MM.1S (cell line): ENCODE measurements around the gene NXPH1.

Experiments
- DNase-seq: peaks from one replicate; pipeline ENCODE4 v3.0.0-alpha.2; 2015
- H2AFZ ChIP-seq: fragments of 300-600 bp; sonication (generic); 2 replicates; pipeline ENCODE4 v1.6.0; 2016; ENCODE audit warnings: antibody characterized with exemption, low read length
- H3F3A ChIP-seq: fragments of 300-600 bp; sonication (generic); 2 replicates; pipeline ENCODE4 v1.6.1; 2016; ENCODE audit warnings: mild to moderate bottlenecking, antibody characterized with exemption, low read length, moderate library complexity, mixed read lengths; ENCODE audit not compliant: insufficient read depth
- H3K27ac ChIP-seq: fragments of 300-600 bp; sonication (generic); 2 replicates; pipeline ENCODE4 v1.5.1; 2016; ENCODE audit warnings: mild to moderate bottlenecking, low read length
- H3K27me3 ChIP-seq: fragments of 300-600 bp; sonication (generic); replicated peaks from 2 replicates; pipeline ENCODE4 v1.6.0; 2016; ENCODE audit warnings: low read length; ENCODE audit not compliant: insufficient read depth
- H3K36me3 ChIP-seq: fragments of 300-600 bp; sonication (generic); replicated peaks from 2 replicates; pipeline ENCODE4 v1.6.1; 2016; ENCODE audit warnings: mild to moderate bottlenecking, low read length, mixed read lengths; ENCODE audit not compliant: insufficient read depth
- H3K4me1 ChIP-seq: fragments of 300-600 bp; sonication (generic); 2 replicates; pipeline ENCODE4 v1.6.1; 2016; ENCODE audit warnings: low read length, mixed read lengths
- H3K4me2 ChIP-seq: fragments of 300-600 bp; sonication (generic); 2 replicates; pipeline ENCODE4 v1.6.0; 2016; ENCODE audit warnings: low read depth, low read length
- H3K4me3 ChIP-seq: fragments of 300-600 bp; sonication (generic); 2 replicates; pipeline ENCODE4 v1.5.1; 2016; ENCODE audit warnings: low read length, mixed read lengths
- H3K79me2 ChIP-seq: fragments of 300-600 bp; sonication (generic); 2 replicates; pipeline ENCODE4 v1.6.1; 2016; ENCODE audit warnings: mixed run types, low read length, mixed read lengths
- H3K9ac ChIP-seq: fragments of 300-600 bp; sonication (generic); 2 replicates; pipeline ENCODE4 v1.6.1; 2016; ENCODE audit warnings: low read length, mixed read lengths
- H3K9me2 ChIP-seq: fragments of 300-600 bp; sonication (generic); replicated peaks from 2 replicates; pipeline ENCODE4 v1.6.1; 2016; ENCODE audit warnings: mild to moderate bottlenecking, low read length, mixed read lengths; ENCODE audit not compliant: insufficient read depth
- H3K9me3 ChIP-seq: fragments of 300-600 bp; sonication (generic); replicated peaks from 2 replicates; pipeline ENCODE4 v1.6.1; 2016; ENCODE audit warnings: mild to moderate bottlenecking, low read length, mixed read lengths; ENCODE audit not compliant: insufficient read depth
- H4K20me1 ChIP-seq: fragments of 300-600 bp; sonication (generic); 2 replicates; pipeline ENCODE4 v1.6.1; 2016; ENCODE audit warnings: mild to moderate bottlenecking, low read length, moderate library complexity, mixed read lengths; ENCODE audit not compliant: insufficient read depth
- EZH2 ChIP-seq: fragments of 300-600 bp; sonication (generic); optimal IDR thresholded peaks from 2 replicates; pipeline ENCODE3; 2017; ENCODE audit warnings: low read depth, mild to moderate bottlenecking, antibody characterized with exemption, low read length, mixed read lengths
- EZH2phosphoT487 ChIP-seq: fragments of 300-600 bp; sonication (generic); IDR thresholded peaks from 2 replicates; pipeline ENCODE4 v1.6.1; 2018; ENCODE audit warnings: antibody characterized with exemption, low read length
- TF ChIP-seq, protein P1 (sequence below): fragments of 300-600 bp; sonication (generic); IDR thresholded peaks from 2 replicates; pipeline ENCODE4 v1.5.1; 2016; ENCODE audit warnings: antibody characterized with exemption, low read length, mixed read lengths

The NXPH1 gene

DNA sequence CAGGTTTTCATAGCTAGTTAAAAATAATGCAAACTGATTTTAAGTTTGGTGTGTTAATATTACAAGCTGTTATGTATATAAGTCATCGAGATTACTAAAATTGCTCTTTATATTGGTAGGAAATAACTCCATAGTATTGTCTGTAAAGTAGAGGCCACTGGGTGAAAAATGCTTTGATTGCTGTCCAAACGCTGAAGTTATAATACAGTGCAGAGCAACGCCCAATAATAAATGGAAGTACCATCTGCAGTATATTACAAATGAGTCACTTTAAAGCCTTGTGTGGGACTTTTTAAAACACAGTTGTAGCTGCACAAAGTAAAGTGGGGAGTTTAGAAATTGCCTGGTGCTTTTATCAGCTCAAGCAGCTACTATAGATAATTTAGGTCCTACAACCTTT, 196.1 kb downstream of the NXPH1 start:
- no peak overlapping the region for H3K4me3 ChIP-seq
- no peaks in the 10 kb centered on the region for H3K36me3 ChIP-seq
- no peaks in the 10 kb centered on the region for H3K9me2 ChIP-seq
- no peak for DNase-seq
- H3K4me2 ChIP-seq = no peak overlapping the region
- H3K9ac ChIP-seq = no peak overlapping the region
- H3K4me1 ChIP-seq = no peaks in the 10 kb centered on the region
- H3F3A ChIP-seq = no peaks in the 10 kb centered on the region
- H3K27ac ChIP-seq = no peak overlapping the region
- no peak overlapping the region for H2AFZ ChIP-seq
- H4K20me1 ChIP-seq = no peaks in the 10 kb centered on the region
- H3K79me2 ChIP-seq = no peaks in the 10 kb centered on the region
- no peaks in the 10 kb centered on the region for H3K27me3 ChIP-seq
- H3K9me3 ChIP-seq = no peaks in the 10 kb centered on the region
- no peak for TF ChIP-seq EZH2phosphoT487
- TF ChIP-seq, protein P1, sequence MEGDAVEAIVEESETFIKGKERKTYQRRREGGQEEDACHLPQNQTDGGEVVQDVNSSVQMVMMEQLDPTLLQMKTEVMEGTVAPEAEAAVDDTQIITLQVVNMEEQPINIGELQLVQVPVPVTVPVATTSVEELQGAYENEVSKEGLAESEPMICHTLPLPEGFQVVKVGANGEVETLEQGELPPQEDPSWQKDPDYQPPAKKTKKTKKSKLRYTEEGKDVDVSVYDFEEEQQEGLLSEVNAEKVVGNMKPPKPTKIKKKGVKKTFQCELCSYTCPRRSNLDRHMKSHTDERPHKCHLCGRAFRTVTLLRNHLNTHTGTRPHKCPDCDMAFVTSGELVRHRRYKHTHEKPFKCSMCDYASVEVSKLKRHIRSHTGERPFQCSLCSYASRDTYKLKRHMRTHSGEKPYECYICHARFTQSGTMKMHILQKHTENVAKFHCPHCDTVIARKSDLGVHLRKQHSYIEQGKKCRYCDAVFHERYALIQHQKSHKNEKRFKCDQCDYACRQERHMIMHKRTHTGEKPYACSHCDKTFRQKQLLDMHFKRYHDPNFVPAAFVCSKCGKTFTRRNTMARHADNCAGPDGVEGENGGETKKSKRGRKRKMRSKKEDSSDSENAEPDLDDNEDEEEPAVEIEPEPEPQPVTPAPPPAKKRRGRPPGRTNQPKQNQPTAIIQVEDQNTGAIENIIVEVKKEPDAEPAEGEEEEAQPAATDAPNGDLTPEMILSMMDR = no peak
- TF ChIP-seq EZH2 = no peak

DNA sequence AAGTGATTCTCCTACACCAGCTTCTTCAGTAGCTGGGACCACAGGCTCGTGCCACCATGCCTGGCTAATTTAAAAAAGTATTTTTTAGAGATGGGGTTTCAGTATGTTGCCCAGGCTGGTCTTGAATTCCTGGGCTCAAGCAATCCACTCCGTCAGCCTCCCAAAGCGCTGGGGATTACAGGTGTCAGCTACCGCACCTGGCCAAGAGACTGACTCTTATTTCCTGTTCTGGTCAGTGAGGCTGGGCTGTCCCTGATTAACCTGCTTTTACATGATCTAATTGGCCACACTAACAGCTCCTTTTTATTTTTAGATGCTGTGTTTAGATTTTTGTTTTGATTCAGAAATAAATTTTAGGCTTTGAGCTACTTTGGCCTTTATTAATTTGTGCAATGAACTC, 203.9 kb downstream of the NXPH1 start:
- Histone ChIP-seq H3K4me2 (peak overlapping the region; percentile 3; the same call in 1 of the 2 replicates), H3K4me3 (no peak overlapping the region), H3F3A (no peaks in the 10 kb centered on the region), H2AFZ (no peak overlapping the region), H3K4me1 (peaks cover 21% of the 10 kb centered on the region), H3K27me3 (no peaks in the 10 kb centered on the region), H3K9ac (peak overlapping the region; percentile 6; the same call in 1 of the 2 replicates), H3K27ac (peak overlapping the region; percentile 69), H3K36me3 (no peaks in the 10 kb centered on the region), H3K79me2 (no peaks in the 10 kb centered on the region), H3K9me3 (no peaks in the 10 kb centered on the region), H3K9me2 (no peaks in the 10 kb centered on the region), H4K20me1 (no peaks in the 10 kb centered on the region)
- DNase-seq = peak; percentile 82
- TF ChIP-seq, protein P1 = no peak
- TF ChIP-seq EZH2 (no peak), EZH2phosphoT487 (no peak)

- Histone ChIP-seq H2AFZ (no peak overlapping the region), H4K20me1 (no peaks in the 10 kb centered on the region), H3K27ac (peak overlapping the region; percentile 69; the same call in 1 of the 2 replicates), H3K4me1 (peaks cover 21% of the 10 kb centered on the region), H3K4me3 (no peak overlapping the region), H3K79me2 (no peaks in the 10 kb centered on the region), H3K9me2 (no peaks in the 10 kb centered on the region), H3K27me3 (no peaks in the 10 kb centered on the region), H3K9ac (0 out of 2 replicates have a peak overlapping the region, but pooled peaks have one; percentile 6), H3F3A (no peaks in the 10 kb centered on the region), H3K4me2 (no peak overlapping the region), H3K36me3 (no peaks in the 10 kb centered on the region), H3K9me3 (no peaks in the 10 kb centered on the region)
- no peak for DNase-seq
- TF ChIP-seq EZH2phosphoT487 = no peak
- TF ChIP-seq, protein P1 = no peak
- no peak for TF ChIP-seq EZH2
These were observed 204.7 kb downstream of the NXPH1 start for GRCh38 chr7:8638076-8638475.
